HG02610 (cell line): ENCODE results near the gene MRTFB.
A peak's percentile ranks its signal among the peaks of the same experiment; 100 is the strongest.
"Not testable (repeated sequence)": the region's sequence is repeated elsewhere in the genome, so short reads cannot be mapped to it uniquely, and the experiment has no call there.

Experiments
- ATAC-seq: cut with Tn5 transposase; IDR thresholded peaks from one replicate; pipeline ENCODE4 v1.9.1; 2021; ENCODE audit warnings: mild to moderate bottlenecking, moderate library complexity; ENCODE audit not compliant: unreplicated experiment

The MRTFB gene

GRCh38 chr16:14182999-14183398, 111.9 kb downstream of the MRTFB start:
- no peak for ATAC-seq

- ATAC-seq: not testable (repeated sequence)
Measured at GRCh38 chr16:14183962-14184361, 112.8 kb downstream of the MRTFB start.

- no peak for ATAC-seq
Measured at GRCh38 chr16:14186007-14186794, 115.1 kb downstream of the MRTFB start.

- ATAC-seq: no peak
Measured at GRCh38 chr16:14186795-14187221, 115.7 kb downstream of the MRTFB start.

GRCh38 chr16:14187517-14188338, 116.6 kb downstream of the MRTFB start:
- no peak for ATAC-seq

GRCh38 chr16:14193316-14193871, 122.3 kb downstream of the MRTFB start:
- peak; percentile 87 for ATAC-seq

- no peak for ATAC-seq
Measured at GRCh38 chr16:14194721-14195120, 123.6 kb downstream of the MRTFB start.

- no peak for ATAC-seq
Measured at GRCh38 chr16:14196011-14196410, 124.9 kb downstream of the MRTFB start.

- ATAC-seq: no peak
Measured at GRCh38 chr16:14196539-14196938, 125.4 kb downstream of the MRTFB start.

GRCh38 chr16:14198012-14198411, 126.9 kb downstream of the MRTFB start:
- no peak for ATAC-seq

GRCh38 chr16:14198572-14198971, 127.5 kb downstream of the MRTFB start:
- no peak for ATAC-seq

GRCh38 chr16:14199199-14199598, 128.1 kb downstream of the MRTFB start:
- no peak for ATAC-seq

- no peak for ATAC-seq
Measured at GRCh38 chr16:14199624-14200023, 128.5 kb downstream of the MRTFB start.

GRCh38 chr16:14202095-14202494, 131.0 kb downstream of the MRTFB start:
- ATAC-seq: no peak

GRCh38 chr16:14202697-14203096, 131.6 kb downstream of the MRTFB start:
- no peak for ATAC-seq

- ATAC-seq: no peak
Measured at GRCh38 chr16:14203166-14203565, 132.0 kb downstream of the MRTFB start.

- ATAC-seq: no peak
Measured at GRCh38 chr16:14205666-14206065, 134.5 kb downstream of the MRTFB start.

GRCh38 chr16:14211856-14212543, 140.9 kb downstream of the MRTFB start:
- ATAC-seq: no peak

GRCh38 chr16:14215941-14216340, 144.8 kb downstream of the MRTFB start:
- ATAC-seq: no peak

GRCh38 chr16:14219983-14220382, 148.9 kb downstream of the MRTFB start:
- no peak for ATAC-seq

GRCh38 chr16:14223632-14224031, 152.5 kb downstream of the MRTFB start:
- ATAC-seq: no peak
